ENCODE measurements around the gene CACNA1C.

DNA sequence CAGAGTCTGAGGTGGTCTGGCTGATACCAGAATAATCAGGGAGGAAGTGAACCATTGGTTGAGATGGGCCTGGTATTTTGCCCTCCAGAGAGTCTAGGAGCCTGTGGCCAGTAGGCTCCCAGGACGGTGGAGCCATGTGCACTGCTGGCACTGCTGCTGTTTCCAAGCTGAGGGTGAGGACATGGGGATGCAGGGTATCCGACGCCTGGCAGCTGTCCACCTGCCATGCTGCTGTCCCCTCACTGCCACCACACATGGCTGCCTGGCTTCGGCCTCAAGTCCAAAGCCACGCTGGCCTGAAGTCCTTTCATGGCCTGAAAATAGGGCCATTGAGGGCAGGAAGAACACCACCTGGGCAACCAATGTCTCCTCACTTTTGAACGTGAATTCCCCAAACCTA lies 8.6 kb downstream of the CACNA1C start:
- TF ChIP-seq, protein P1, sequence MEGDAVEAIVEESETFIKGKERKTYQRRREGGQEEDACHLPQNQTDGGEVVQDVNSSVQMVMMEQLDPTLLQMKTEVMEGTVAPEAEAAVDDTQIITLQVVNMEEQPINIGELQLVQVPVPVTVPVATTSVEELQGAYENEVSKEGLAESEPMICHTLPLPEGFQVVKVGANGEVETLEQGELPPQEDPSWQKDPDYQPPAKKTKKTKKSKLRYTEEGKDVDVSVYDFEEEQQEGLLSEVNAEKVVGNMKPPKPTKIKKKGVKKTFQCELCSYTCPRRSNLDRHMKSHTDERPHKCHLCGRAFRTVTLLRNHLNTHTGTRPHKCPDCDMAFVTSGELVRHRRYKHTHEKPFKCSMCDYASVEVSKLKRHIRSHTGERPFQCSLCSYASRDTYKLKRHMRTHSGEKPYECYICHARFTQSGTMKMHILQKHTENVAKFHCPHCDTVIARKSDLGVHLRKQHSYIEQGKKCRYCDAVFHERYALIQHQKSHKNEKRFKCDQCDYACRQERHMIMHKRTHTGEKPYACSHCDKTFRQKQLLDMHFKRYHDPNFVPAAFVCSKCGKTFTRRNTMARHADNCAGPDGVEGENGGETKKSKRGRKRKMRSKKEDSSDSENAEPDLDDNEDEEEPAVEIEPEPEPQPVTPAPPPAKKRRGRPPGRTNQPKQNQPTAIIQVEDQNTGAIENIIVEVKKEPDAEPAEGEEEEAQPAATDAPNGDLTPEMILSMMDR (IDR thresholded peaks at IDR 0.05): no peak
- no peak for TF ChIP-seq POLR2A (IDR thresholded peaks at IDR 0.05)

All from esophagus squamous epithelium (tissue), 4 donors.